Stimulated activated CD4-positive, alpha-beta T cell treated with anti-CD3 and anti-CD28 coated beads, Interleukin-12 subunit alpha, Interleukin-12 subunit beta, amount 100 ng/mL, for 4 hours (primary cell): Measurements from ENCODE around the gene CYYR1.
"Not testable (repeated sequence)": the region's sequence is repeated elsewhere in the genome, so short reads cannot be mapped to it uniquely, and the experiment has no call there.

Experiments used
- DNase-seq: peaks from one replicate; pipeline ENCODE4 v3.0.0-alpha.2; 2020

Gene CYYR1

GRCh38 chr21:26473471-26473870 is 99.6 kb downstream of the CYYR1 start:
- DNase-seq, result no peak

- no peak for DNase-seq
Measured at GRCh38 chr21:26471099-26471471, 102.0 kb downstream of the CYYR1 start.

GRCh38 chr21:26470351-26471098 is 102.6 kb downstream of the CYYR1 start:
- no peak for DNase-seq

- no peak for DNase-seq
Measured at GRCh38 chr21:26469789-26470188, 103.3 kb downstream of the CYYR1 start.

- DNase-seq, result no peak
Measured at GRCh38 chr21:26465916-26466315, 107.2 kb downstream of the CYYR1 start.

- no peak for DNase-seq
Measured at GRCh38 chr21:26461500-26461899, 111.6 kb downstream of the CYYR1 start.

GRCh38 chr21:26460621-26461020 is 112.5 kb downstream of the CYYR1 start:
- DNase-seq, result no peak

- DNase-seq, result not testable (repeated sequence)
Measured at GRCh38 chr21:26458854-26459253, 114.2 kb downstream of the CYYR1 start.

- no peak for DNase-seq
Measured at GRCh38 chr21:26457817-26458216, 115.3 kb downstream of the CYYR1 start.

- DNase-seq, result no peak
Measured at GRCh38 chr21:26453267-26453666, 119.8 kb downstream of the CYYR1 start.

- DNase-seq, result no peak
Measured at GRCh38 chr21:26451081-26451740, 121.9 kb downstream of the CYYR1 start.

GRCh38 chr21:26449161-26449560 is 123.9 kb downstream of the CYYR1 start:
- no peak for DNase-seq

- DNase-seq, result no peak
Measured at GRCh38 chr21:26448751-26449150, 124.3 kb downstream of the CYYR1 start.

- DNase-seq, result no peak
Measured at GRCh38 chr21:26447932-26448475, 125.1 kb downstream of the CYYR1 start.

GRCh38 chr21:26445440-26445839 is 127.6 kb downstream of the CYYR1 start:
- DNase-seq, result no peak

GRCh38 chr21:26444646-26445045 is 128.4 kb downstream of the CYYR1 start:
- no peak for DNase-seq

GRCh38 chr21:26443867-26444266 is 129.2 kb downstream of the CYYR1 start:
- no peak for DNase-seq

GRCh38 chr21:26443291-26443690 is 129.8 kb downstream of the CYYR1 start:
- no peak for DNase-seq

- DNase-seq, result no peak
Measured at GRCh38 chr21:26441149-26441548, 131.9 kb downstream of the CYYR1 start.

- no peak for DNase-seq
Measured at GRCh38 chr21:26438976-26439375, 134.1 kb downstream of the CYYR1 start.

GRCh38 chr21:26437326-26438009 is 135.6 kb downstream of the CYYR1 start:
- no peak for DNase-seq

- DNase-seq, result no peak
Measured at GRCh38 chr21:26433386-26433785, 139.7 kb downstream of the CYYR1 start.

GRCh38 chr21:26432410-26432809 is 140.7 kb downstream of the CYYR1 start:
- DNase-seq, result no peak

GRCh38 chr21:26425576-26425975 is 147.5 kb downstream of the CYYR1 start:
- DNase-seq, result no peak
